GM21723 (cell line): ENCODE results near the gene CDK5R2.

Experiments used
- ATAC-seq: cut with Tn5 transposase; IDR thresholded peaks from one replicate; pipeline ENCODE4 v1.9.1; 2021; ENCODE audit warnings: mild to moderate bottlenecking, moderate library complexity; ENCODE audit not compliant: unreplicated experiment

CDK5R2 gene

DNA sequence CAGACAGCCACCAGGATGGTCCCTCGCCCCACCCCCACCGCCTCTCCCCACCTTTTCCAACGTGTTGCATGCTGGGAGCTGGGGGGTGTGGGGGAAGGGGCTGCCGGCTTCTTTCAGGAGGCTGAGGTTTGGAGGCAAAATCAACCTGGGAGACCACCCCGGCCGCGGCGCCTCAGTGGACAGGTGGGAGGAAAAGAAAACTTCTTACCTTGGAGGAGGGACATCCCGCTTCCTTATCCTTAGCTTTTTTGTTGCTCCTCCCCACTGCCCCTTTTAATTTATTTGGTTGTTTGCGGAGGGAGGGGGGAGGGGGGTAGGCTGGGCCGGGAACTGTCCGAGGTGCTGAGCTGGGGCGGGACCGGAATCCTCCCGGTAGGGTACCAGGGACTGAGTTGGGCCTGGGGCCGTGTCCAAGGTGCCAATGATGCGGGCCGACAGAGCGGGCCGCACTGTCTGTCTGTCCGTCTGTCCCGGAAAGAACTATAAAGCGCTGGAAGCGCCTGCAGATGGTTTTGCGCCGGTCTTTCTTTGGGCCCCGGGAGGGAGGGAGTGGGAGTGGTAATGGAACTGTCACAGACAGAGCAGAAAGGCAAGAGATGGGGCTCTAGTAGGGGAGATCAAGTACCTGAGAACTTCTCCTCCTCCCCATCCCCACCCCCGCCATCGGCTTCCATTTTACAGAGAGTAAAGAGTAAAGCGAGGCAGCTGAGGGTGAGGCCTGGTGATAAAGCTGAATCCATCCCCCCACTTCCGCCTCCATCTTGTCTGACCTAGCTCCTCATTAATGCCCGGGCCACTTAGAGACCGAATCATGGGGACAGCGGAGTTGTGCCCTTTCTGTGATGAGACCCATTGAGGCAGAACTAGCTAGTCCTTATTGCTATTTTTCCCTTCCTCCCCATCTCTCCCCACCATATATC is 2.4 kb downstream of the CDK5R2 start:
- ATAC-seq: no peak

DNA sequence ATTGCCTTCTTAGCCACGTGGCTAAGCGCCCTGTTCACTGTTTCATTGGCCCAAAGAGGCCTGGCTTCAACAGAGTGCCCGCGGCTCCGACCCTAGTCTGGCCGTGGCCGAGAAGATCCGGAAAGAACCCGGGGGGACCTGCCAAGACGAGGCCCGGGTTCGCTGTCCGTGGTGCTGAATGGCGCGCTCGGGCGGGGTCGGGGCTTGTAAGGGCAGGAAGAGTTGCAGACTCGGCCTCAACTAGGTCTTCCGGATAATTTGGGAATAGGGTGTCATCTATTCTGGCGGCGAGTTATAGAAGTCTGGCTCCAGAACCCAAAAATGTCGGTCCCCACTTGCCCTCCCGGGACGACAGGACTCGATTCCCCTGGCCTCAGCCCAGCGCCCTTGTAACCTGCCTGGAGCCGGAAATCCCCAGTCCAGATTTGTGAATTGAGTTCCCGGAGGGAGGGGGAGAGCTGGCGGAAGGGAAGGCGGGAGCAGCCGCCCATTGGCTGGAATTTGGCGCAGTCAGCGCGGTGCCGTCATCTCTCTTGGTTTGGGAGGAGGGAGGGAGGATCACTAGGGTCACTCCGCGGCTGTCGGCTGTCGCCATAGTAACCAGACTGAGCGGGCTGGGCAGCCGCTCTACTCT is 3.5 kb downstream of the CDK5R2 start:
- ATAC-seq: no peak

DNA sequence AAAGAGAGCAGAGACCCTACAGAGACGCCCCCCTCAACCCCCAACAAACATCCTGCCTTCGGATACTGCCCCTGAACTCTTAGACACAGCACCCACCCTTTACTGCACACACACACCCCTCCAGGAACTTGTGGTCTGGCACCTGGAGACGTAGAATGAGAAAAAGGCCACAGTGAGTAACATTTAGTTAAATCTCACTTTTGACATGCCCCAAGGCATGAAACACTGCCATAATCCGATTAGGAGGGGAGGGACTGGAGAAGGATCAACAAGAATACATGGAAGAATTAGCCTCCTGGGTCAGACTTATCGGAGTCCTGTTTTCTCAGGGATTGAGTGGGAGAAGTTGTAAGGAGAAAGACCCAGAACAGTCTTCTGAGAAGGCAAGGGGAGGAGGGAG is 4.1 kb downstream of the CDK5R2 start:
- ATAC-seq: no peak

DNA sequence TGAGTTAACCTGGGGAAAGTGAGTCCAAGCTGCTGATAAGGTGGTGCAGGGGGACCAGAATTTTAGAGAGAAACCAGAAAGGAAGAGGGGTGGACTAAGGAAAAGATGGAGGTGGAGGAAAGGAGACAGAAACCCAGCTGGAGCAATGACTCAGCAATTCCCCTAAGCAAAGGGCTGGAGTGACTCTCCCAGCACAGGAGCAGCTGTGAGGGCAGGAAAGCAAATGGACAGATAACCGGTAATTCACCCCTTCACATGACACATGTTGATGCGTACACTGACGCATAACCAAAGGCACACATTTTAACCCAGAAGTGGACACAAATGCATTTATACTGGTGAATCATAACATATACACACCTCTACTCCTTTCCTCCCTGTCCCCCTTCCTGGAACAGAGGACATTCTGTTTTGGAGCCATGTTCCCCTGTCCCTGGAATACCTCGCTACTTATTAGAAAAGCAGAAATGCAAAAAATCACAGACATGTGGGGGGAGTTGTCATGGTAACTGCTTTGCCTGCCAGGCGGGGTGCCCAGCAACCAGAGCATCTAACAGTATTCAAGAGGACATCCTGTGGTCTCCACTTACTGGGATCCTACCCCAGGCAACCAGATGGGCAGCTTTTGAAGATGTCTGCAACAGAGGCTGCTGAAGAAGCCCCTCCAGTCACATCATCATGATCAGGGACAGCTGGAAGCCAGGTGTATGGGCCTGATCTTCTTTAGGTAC is 4.7 kb downstream of the CDK5R2 start:
- ATAC-seq: no peak

DNA sequence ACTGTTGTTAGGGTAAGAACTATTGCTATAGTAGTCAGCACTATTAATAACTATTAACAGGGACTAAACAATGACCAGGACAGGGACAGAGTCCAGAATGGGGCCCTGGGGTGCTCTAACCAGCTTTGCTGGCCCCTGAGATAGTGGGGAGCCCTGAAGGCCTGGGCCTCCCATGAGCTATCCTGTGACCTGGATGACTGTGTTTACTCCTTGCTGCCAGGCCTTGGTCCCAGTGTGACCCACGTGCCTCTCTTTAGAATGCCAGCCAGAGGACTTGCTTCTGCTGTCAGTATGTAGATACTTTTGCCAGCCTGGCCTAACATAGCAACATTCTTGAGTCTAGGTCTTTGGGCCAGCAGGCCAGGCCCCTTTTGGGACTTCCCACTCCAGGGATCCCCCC is 11.4 kb downstream of the CDK5R2 start:
- ATAC-seq: no peak

DNA sequence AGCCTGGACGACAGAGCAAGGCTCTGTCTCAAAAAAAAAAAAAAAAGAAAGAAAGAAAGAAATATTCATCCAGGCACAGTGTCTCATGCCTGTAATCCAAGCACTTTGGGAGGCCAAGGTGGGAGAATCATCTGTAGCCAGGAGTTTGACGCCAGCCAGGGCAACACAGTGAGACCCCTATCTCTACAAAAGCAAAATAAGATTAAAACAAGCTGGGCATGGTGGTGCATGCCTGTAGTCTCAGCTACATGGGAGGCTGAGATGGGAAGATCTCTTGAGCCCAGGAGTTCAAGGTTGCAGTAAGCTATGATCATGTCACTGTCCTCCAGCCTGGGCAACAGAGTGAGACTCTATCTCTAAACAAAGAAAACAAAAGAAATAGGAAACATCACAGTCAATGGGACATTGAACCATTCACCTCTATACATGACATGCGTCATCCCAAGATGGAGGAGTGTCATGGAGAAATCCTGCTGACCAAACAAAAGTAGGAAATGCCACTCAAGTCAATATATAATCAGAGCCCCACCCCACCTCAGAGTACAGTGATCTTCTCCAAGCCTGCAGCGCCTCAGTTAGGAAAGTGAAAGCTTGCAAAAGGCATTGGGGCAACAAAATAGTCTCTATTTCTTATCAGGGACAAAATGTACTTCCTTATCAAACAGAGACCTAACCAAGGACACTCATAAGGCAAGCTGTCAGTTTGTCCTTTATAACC is 15.8 kb downstream of the CDK5R2 start:
- ATAC-seq: no peak

DNA sequence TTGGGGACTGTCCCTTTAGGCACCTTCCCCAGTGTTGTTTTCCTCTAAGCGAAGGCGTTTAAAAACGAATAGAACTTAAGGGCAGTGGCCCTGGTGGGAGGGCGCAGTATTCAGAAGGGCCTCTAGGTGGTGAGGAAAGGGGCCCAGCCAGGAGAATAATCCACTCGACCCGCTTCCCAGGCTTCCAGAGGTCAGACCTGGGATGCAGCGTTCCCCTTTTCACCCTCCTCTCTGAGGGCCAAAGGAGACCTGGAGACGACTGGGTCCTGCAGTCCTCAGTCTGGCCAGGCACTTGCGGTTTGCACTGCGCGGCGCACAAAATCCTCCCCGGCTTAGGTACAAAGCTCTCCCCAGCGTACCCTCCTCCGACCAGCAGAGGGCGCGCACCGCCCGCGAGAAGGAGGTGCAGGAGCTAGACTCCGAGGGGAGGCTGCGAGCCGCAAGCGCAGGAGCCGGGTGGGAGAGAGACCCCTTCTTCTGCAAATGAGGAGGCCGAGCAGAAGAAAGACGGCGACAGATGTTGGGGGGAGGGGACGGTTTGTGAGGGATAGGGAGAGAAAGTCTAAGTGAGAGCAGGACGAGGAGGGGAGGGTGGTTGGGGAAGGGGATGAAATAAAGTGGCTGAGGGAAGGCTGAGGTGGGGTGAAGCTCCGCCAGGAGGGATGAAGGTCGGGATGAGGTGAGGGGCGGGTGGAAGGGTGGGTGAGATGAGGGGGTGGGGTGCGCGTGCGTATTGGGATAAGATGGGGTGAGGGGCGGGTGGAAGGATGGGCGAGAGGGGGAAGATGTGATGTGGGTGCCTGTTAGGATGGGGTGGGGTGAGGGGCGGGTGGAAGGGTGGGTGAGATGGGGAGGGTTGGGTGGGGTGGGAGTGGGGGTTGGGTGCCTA is 20.6 kb downstream of the CDK5R2 start:
- peak; percentile 96 for ATAC-seq

DNA sequence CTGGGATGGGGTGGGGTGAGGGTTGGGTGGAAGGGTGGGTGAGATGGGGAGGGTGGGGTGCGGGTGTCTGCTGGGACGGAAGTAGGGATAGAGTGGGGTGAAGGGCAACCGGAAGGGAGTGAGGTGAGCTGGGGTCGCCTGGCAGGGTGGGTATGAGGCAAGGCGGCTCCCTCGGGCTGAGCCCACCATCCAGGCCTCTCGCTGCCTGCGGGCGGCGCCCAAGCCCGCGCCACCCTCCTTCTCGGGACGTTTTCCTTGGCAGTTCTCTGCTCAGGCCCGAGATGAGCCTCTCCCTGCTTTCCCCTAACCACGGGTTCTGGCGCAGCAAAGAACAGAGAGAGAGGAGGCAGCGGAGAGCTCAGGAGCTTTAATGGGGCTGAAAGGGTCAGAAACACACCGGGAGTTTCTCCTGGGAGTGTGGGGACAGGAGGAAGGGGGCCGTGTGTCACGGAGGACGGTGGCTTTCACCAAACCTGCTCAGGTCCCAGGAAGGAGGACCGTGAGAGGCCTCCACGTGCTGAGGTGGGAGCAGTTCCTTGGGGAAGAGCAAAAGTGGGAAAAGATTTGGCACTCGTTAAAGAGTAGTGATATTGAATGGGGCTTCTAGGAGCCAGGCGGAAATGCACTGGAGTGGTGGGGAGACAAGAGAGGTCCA is 21.4 kb downstream of the CDK5R2 start:
- no peak for ATAC-seq

DNA sequence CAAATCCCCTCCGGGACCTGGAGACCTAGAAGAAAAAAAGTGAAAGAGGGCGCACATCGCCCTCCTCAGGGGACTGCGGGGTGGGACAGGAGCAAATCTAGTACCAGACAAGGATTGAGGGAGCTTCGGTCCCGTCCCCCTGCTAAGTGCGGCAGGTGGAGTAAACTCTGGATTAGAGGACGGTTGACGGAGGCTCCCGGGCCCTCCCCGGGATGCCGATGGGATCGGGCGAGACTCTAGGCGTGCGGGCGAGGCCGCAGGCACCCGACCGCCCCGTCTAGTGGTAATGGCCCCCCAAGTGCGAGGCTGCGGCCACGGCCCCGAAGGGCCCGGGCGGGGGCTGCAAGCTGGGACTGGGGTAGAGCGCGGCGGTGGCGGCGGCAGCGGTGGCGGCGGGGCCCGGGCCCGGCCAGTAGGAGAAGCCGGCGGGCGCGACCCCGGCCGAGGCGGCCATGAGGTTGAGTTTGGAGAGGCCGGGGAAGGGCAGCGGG is 22.0 kb downstream of the CDK5R2 start:
- ATAC-seq: no peak

DNA sequence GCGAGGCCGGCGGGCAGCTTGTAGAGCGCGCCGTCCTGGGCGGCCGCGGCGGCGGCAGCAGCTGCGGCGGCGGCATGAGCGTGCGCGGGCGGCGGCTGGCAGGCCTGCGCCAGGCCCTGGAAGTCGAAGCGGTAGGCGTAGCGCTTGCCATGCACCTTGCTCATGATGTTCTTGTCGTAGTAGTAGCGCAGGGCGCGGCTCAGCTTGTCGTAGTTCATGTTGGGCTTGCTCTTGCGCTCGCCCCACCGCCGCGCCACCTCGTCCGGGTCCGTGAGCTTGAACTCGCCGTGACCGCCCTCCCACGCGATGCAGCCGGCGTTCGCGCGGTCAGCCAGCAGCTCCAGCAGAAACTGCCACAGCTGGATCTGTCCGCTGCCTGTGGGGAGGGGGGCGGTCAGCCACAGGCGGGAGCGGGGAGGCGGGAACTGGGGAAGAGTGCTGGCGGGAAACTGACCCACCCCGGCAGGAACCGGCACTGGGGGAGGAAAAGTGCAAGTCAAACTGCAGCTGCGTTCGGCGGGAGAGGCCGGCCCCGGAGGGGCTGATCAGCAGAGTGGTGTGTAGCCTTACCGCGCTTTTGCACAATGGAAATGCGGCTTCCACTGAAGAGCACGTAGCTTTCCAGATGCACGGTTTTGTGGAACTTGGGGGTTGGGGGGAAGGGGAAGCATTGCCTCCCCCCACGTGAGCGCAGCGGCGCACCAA is 22.6 kb downstream of the CDK5R2 start:
- no peak for ATAC-seq

DNA sequence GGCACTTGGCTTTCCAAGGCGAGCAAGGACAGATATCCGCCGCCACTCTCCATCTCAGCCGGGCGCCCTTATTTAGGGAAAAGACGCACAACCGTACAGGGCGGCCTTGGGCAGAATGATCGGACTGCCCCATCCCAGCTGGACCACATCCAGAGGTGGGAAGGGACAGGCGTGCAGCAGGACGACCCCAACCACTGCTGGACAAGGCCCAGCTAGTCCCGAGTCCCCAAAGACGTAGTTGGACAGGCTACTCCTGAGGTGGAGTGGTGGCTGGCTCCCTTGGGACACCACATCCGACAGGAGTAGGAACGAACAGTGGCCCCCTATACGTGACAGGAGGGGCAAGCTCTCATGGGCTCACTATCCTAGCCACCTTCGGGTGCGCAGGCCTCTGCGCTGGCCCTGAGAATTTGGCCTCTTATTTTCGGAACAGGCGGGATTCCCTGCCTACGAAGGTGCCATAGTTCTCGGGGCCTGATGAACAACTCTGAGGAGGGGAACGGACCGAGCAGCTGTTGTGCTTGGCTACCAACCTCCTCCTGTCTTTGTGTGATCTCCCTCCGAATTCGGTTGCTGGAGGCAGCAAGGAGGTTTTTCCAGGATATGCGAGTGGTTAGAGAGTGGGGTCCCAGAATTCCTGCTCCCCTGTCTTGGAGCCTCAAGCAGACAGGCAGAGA is 23.3 kb downstream of the CDK5R2 start:
- no peak for ATAC-seq

DNA sequence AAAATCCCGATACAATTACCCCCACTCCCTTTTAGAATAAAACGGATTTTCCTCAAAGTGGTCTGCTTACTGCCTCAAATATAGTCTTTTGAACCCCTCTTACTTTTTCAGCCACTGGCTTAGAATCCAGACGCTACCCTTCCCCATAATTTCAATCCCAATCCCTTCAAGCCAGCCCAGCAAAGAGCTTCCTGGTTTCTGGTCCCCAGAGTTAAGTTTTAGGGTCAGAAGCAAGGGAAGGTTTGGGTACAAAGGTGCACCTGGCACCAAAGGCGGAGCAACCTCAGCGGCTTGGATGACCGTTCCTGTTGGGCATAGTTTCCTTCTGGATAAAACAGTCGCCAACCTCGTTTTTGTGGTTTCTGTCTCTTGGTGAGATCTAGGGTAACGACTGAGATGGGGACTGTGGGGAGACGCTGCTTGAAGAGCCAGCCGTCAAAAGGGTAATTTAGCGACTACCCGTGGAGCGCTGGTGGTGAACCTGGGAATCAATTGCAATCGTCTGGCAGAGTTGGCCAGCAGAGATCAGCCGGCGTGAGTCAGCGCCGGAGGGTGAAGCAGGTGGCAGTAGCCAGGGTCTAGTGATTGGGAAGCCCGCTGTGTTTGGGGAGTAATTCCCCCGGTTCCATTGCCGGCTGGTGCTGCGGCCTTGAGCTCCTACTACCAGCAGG is 23.9 kb downstream of the CDK5R2 start:
- ATAC-seq: no peak

DNA sequence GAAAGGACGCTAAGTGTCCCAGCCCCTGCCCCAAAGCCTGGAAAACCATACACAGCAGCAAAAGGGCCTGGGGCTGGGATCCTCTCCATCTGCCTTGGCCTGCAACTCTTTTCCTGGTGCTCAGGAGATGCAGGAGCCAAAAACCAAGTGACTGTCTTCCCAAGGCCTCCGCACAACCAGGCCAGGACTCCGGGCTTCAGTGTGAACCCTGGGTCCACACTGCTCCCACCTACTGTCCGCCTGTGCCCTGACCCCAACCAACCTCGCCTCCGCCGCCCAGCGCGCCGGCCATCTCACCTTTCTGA is 24.4 kb downstream of the CDK5R2 start:
- ATAC-seq: no peak

DNA sequence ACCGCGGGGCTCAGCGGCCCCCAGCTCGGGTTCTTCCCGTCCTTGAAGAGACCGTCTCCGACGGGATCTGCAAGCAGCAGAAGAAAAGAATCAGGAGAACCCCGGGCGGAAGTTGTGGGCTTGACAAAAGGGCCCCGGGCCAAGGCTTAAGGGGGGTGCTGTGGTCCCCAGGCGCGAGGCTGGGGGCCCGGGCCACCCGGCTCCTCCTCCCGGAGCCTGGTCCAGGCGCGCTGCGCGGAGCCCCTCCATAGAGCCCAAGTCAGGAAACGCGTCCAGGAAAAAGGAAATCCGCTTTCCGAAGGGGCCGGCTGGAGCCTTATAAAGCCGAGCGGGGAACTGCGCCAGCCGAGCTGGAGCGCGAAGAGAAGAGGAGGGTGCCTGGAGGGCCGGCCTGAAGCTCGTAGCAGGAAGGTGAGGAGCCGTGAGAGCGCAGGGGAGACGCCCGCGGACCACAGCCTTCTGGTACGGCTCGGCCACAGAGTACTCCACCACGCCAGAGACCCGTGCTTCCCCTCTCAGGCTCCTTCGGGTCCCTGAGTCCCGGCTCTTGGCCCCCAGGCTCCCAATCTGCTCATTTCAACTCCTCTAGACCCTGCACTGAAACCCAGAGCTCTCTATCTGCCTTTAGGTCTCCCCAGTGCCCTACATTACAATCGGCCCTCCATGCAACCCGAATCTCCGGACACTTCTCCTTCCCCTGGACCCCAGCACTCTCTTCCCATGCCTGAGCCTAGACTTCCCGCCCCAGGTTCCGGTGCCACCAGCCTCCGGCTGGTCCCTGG is 25.0 kb downstream of the CDK5R2 start:
- no peak for ATAC-seq

DNA sequence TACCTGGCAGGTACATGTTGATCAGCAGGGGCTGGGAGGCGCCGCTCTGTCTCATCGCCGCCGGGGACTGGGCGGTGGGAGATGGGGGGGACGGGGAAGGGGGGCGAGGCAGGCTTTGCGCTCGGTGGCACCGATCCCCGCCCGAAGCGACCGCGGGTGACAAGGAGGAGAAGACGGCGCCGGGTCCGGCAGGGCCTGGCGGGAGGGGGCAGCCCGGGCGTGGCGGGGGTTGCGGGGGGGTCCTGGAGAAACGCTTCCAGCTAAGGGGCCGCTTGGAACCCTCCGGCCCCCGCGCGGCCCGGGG is 25.5 kb downstream of the CDK5R2 start, which contains the start of gene FEV:
Gene FEV (minus strand): TSS at position 164 of the 304 bp plus-strand sequence. CDS start 109 bp downstream, at position 55.
- no peak for ATAC-seq

DNA sequence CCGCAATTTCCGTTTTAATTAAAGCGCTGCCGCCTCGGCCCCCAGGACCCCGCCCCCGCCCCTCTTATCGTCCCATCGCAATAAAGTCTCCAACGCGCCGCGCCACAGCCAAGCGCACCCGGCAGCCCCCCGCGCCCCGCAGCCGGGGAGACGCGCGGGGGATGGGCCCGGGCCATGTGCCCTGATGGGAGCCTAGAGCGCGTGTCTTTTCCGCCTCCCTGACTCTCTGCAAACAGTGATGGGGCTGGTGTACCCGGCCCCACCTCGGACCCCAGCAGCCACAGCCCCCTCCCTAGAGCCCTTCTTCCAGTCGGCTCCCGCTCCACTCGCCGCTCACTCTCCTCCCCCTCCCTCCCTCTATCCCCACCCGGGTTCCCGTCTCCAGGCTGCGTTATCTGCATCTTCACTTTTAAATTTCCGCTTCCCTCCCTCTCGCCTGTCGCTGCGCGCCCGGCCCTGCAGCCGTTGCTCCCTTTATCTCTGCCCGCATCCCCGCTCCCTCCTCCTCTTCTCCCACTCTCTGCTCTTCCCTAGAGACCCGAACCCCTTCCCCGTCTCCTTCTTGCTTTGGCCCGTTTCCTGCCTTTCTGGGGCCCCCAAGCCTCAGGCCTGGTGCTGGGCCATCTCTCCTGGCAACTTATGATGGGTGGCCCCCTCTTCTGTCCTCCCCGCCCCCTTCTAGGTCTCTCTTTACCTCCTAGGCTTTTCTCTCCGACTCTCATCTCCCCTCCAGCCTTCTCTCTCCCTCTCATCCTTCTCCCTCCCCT is 26.0 kb downstream of the CDK5R2 start:
- ATAC-seq: no peak
